GM19452 (cell line): ENCODE measurements around the gene PLXNA2.

ENCODE experiments used
- ATAC-seq: cut with Tn5 transposase; IDR thresholded peaks from one replicate; pipeline ENCODE4 v1.9.1; 2021; ENCODE audit not compliant: unreplicated experiment

PLXNA2 gene

DNA sequence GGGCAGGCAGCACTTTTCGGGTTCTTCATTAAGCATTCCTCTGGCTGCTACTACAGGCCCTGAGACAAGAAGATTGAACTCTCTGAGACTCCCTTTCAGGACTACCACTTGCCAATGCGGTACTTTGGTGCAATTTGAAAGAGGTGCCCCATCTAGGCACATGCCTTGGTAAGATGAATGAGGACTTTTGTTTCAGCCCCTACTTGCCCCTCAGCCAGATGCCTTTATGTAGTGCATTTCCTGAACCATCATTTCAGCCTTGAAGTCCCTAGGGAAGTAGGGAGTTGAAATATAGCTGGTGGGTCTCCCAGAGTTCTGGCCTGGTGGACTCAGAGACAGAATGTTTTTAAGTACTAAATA is 123.8 kb downstream of the PLXNA2 start:
- no peak for ATAC-seq

DNA sequence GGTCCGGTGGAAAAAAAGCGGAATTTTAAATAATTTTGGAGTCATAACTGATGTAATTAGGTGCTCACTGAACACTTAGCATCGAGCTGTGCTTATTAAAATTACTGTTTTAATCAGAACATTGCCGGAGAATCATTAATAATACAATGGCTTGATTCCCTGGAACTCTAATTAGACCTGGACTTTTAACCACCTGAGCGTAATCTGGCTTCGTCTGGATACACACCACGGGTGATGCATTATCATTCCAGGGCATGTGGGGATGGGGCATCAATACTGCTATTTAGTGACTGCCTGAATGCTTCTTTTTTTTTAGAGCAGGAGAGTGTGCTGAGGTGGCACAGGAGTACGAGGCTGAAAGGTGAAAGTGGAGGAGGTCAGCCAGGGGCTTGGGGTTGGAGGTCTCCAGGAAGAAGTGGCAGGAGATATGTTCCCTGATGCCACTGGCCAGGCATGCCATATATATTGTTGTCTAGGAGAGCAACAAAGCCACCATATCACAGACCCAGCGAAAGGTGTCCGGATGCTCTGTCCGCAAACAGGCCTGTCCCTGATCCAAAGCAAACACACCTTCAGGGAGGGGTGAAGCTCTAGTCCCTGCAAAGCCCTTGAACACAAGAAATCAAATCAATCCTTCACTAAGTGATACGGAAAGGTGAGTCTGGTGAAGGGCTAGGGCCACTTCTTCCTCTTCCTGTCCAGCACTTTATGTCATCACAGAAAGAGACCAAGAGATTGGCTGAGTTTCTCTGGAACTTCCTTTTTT is 125.2 kb downstream of the PLXNA2 start:
- no peak for ATAC-seq

DNA sequence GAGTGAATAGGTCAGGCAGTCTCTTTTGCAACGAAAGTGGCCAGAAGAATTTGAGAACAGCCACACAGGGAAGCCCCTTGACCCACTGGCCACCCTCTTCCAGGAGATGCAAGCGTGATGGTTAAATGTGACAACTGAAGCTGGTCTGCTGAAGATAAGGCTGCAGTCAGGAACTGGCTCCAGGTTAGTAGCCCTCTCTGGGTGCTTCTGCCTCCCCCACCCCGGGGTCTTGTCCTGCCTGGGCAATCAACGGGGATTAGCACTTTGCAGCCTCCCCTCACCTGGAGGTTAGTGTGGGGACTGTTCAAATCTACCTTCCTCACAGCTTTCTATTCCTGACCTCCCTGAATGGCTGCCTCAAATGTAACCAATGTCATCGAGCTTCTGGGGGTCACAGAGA is 125.9 kb downstream of the PLXNA2 start:
- no peak for ATAC-seq

DNA sequence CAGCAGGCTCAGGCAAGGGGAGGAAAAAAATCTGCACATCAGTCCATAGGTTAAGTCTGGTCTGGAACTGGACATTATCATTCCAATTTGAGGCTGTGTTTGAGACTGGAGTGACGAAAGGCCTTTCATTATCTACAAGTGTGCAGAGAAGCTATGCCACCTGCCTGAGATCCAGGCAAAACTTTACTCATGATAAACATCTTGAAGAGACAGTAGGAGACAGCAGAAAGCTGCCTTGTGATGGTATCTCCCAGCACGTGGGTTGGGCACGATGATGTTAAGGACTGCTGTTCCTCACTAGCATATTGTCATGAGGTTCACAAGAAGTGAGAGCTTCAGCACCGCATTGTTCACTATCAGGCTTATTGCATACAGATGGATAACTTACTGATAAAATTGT is 126.4 kb downstream of the PLXNA2 start:
- no peak for ATAC-seq

DNA sequence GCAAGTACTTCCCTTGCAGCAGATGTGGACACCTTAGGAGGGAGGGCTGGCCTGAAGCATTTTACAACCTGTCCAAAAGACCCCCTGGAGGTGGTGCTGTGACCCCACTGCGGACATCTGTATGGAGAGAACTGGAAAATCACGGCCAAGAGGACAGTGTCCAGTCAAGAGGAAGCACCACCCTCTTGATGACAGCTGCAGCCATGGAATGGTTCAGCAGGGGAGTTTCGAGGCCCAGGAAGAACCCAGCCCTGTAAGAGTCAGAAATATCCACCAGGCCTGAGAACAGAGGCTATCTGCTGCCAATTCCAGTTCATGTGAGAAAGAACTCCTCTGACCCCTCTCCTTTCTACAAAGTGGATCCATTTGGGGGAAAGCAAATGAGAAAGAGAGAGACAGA is 126.8 kb downstream of the PLXNA2 start:
- ATAC-seq, result no peak

DNA sequence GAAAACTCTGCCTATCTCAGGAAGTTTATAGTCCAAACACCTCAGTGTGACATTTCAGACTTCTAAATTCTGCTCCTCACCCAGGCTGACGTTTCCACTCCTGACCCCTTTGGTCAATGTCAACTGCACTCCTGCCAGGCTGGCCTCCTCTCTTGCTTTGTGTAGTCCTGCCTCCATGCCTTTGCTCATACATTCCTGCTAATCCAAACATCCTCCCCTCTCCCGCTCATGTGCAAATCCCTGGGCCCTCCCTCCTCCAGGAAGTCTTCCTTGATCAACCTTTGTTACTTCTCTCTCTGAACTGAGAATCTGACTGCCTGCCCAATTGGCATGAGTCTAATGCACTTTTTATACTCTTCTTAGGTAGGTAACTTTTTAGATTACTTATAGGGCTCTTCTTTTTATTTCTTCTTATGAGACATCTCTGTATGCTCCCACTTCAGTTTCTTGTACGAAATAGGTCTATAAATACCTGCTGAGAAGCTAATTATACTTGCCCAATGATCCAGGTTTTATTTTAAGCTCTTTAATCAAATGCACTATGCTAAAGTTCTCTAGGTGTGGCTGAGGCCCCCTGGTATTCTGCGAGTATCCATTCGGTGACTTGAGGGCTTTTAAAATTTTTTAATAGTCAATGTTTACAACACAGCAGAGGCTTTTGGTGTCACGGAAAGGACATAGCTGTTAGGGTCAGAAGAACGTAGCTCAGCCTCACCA is 128.1 kb downstream of the PLXNA2 start:
- no peak for ATAC-seq

DNA sequence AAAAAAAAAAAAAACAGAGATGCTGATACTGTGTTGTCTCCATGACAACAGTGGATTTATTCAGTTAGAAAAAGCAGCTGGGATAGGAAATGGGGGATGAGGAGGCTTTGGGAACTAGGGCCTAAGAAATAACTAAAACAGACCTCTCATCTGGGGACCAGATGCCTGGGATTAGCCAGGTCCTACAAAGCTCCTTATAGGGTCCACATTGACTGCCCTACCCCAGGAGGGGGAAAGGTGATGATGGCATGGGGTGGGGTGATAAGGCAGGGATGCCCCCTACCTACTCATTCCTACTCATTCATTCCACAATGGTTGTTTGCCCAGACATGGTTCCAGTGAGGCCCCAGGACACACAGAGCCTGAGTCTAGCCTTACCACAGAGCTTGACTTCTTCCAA is 131.2 kb downstream of the PLXNA2 start:
- ATAC-seq, result no peak

DNA sequence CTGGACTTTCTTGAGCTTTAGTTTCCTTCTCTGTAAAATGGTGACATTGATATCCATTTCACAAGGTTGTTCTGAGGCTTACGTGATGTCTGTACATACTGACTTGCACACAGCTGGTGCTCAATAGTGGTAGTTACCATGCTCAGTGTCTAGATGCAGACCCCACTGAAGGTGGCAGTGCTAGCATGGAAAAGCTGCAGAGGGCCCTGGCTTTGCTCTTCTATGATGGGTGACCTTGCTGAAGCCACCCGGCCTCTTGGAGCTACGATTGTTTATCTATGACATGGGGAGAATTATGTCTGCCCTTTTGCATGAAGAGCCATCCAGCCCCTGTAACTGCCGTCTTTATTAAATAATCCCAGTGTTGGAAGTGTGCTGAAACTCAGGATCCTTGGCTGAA is 131.8 kb downstream of the PLXNA2 start:
- no peak for ATAC-seq

- ATAC-seq, result no peak
These were observed 132.5 kb downstream of the PLXNA2 start for GRCh38 chr1:208111646-208112190.

DNA sequence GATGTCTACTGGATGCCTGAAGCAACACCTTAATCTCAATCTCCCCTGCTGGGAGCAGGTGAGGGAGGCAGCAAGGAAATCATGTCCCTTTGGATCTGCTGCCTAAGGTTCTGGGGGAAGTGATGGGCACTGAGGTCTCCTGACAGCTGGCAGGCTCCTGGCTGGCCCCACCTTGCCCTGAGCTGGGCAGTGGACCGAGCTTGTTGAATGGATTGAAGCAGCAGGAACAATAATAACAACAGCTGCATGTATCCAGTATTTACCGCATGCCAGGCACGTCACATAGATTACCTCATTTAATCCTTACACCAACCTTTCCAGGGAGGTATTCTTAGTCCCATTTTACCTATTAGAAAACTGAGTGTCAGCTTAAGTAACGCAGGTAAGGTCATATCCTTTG is 133.9 kb downstream of the PLXNA2 start:
- ATAC-seq, result no peak

- ATAC-seq, result no peak
These were observed 135.4 kb downstream of the PLXNA2 start for GRCh38 chr1:208108646-208109330.

- ATAC-seq, result no peak
These were observed 136.0 kb downstream of the PLXNA2 start for GRCh38 chr1:208108213-208108608.

DNA sequence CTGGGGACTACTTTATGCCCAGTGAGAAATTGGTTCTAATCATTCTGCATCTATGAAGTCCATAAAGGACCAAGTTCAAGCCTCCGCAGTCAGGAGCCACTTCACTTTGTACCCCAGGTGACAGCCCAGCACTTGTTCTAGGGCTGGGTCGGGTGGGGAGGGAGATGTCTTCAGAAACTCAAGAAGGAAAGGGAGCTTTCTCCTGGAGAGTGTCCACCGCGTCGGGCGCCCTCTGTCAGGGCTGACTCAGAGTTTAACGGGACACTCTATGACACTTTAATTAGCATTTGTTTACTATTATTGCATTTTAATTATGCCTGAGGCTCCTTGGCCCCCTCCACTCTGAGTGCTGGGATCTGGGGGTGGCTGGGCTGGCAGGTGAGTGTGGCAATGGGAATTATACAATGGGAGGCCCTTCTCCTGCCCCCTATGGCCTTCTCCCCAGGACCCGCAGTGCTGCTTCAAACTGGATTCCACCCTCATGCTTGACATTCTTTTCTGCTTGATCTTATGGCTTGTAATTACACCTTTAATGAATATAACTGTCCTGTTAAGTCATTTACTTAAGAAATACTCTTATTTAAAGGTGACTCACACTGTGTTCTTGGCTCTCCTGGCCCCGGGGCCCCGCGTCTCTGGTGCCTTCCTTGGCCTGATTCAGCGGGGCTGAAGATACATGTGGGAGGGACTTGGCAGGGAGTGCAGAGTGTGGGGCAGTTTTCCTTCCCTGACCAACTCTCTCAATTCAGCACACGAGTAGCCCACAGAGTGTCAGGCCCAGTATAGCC is 136.6 kb downstream of the PLXNA2 start:
- ATAC-seq, result no peak

GRCh38 chr1:208106218-208106617 is 138.0 kb downstream of the PLXNA2 start:
- no peak for ATAC-seq

DNA sequence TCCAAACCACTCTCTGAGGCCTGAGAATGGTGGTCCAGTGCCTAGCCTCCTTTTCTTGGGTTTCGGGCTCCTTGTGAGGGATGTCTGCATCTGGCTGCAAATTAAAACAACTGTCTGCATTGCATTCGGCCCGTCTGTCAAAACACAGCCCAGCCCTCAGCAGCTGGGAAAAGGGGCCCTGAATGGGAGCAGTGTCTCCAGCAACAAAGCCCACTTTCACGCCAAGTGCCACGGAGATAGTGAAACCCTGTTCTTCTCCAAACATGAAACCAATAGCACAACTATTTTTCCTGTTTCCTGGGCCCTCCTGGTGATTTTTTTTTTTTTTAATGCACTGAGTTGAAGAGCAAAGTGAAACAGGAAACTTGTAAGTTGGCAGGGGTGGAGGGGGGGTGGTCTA is 138.4 kb downstream of the PLXNA2 start:
- no peak for ATAC-seq

GRCh38 chr1:208103597-208104513 is 140.3 kb downstream of the PLXNA2 start:
- no peak for ATAC-seq

- no peak for ATAC-seq
These were observed 142.3 kb downstream of the PLXNA2 start for GRCh38 chr1:208101661-208102431.

DNA sequence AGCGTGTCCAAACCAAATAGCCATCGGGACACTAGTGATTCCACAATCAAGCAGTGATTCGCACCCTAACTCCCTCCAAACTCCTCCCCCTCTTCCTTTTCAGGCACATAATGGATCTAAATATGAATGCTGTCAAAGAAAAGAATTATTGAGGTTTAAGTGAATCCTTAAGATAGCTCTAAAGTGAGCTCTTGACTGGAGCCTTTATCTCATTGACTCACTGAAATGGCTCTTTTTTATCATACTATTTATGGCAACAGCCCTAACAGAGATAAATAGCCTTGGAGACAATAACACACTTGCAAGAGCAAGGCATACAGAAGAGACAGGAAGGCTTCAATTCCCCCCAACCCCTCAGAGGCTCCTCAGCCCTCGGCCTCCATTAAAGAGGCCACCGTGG is 143.3 kb downstream of the PLXNA2 start:
- ATAC-seq, result no peak

GRCh38 chr1:208100106-208100505 is 144.1 kb downstream of the PLXNA2 start:
- ATAC-seq, result no peak
